K562 (cell line): ENCODE data around the gene KDM2A. TPM values are rescaled to one million over a fixed set of nuclear protein-coding genes. Genes with fewer than 3 reads are reported as not detected.

Experiments
- ATAC-seq: fragments of 200-7000 bp; cut with Tn5 transposase; 3 replicates; pipeline ENCODE4 v1.9.1; 2020; ENCODE audit warnings: moderate library complexity
- BruUV-seq: library from RNA; stranded (reverse); fragments of 400-500 nt; replicated peaks from 2 replicates; lab custom pipeline; 2021; lab: Mats Ljungman, UMichigan
- CTCF ChIA-PET: fragments of 300-600 bp; formaldehyde crosslinking; extraction: SDS; loops from one replicate; lab custom pipeline; 2021; ENCODE audit warnings: low intra/inter-chr PET ratio; lab: Yijun Ruan, JAX
- POLR2A ChIA-PET: fragments of 300-600, 350-650 bp; sonication (Branson Sonifier 250); formaldehyde crosslinking; extraction: SDS; loops from one replicate; lab custom pipeline; 2021; ENCODE audit warnings: antibody characterized with exemption, inconsistent platforms; lab: Yijun Ruan, JAX
- DNase-seq, 4 experiments: peaks; one replicate each; pipeline versions ENCODE4 v3.0.0 to v3.0.0-alpha.2; 2011 to 2018; ENCODE audit warnings: low spot score in 3 of 4, mixed read lengths in 3 of 4; ENCODE audit errors: extremely low read depth in 1 of 4
- FAIRE-seq: peaks from 2 replicates; lab custom pipeline; 2011; peaks lifted over from hg19 to GRCh38; lab: Jason Lieb, UNC
- H2AFZ ChIP-seq: 2 replicates; pipeline ENCODE4 v1.6.0; 2011; ENCODE audit warnings: low read depth, low read length, control low read depth, inconsistent platforms
- H3K27ac ChIP-seq: fragments of 200-600 bp; 3 replicates; pipeline ENCODE4 v1.8.0; 2011; ENCODE audit warnings: low read depth, mild to moderate bottlenecking, control low read depth, inconsistent platforms, low read length, moderate library complexity, mixed read lengths; ENCODE audit errors: extremely low read depth
- H3K27me3 ChIP-seq, 2 experiments: fragments of 300-600 bp in 1 of 2; 2 replicates in 1 of 2; 3 replicates in 1 of 2; pipeline versions ENCODE4 v1.6.0 to v1.8.0; 2011; ENCODE audit warnings: inconsistent platforms in 2 of 2, low read length in 2 of 2, mild to moderate bottlenecking in 1 of 2, mixed read lengths in 1 of 2, moderate library complexity in 1 of 2; ENCODE audit not compliant: control insufficient read depth in 2 of 2, insufficient read depth in 2 of 2
- H3K36me3 ChIP-seq: fragments of 300-600 bp; 3 replicates; pipeline ENCODE4 v1.8.0; 2011; ENCODE audit warnings: mild to moderate bottlenecking, low read length, inconsistent platforms; ENCODE audit not compliant: control insufficient read depth, insufficient read depth
- H3K4me1 ChIP-seq, 2 experiments: fragments of 200-600 bp in 1 of 2; replicated peaks in 1 of 2; 2 replicates in 1 of 2; 3 replicates in 1 of 2; pipeline versions ENCODE4 v1.5.1 to v1.8.0; 2011; ENCODE audit warnings: inconsistent platforms in 2 of 2, low read length in 2 of 2, mild to moderate bottlenecking in 1 of 2, mixed read lengths in 1 of 2, moderate library complexity in 1 of 2; ENCODE audit not compliant: control insufficient read depth in 2 of 2, insufficient read depth in 2 of 2
- H3K4me2 ChIP-seq: 2 replicates; pipeline ENCODE4 v1.6.1; 2011; ENCODE audit warnings: low read length, control low read depth, inconsistent platforms, mixed read lengths; ENCODE audit not compliant: insufficient read depth
- H3K4me3 ChIP-seq: fragments of 200-600 bp; sonication (generic), shearing (Covaris generic); 2 replicates; pipeline ENCODE4 v1.5.1; 2016; ENCODE audit warnings: control low read depth, inconsistent platforms
- H3K79me2 ChIP-seq: fragments of 200-600 bp; 3 replicates; pipeline ENCODE4 v1.8.0; 2011; ENCODE audit warnings: low read length, inconsistent platforms; ENCODE audit not compliant: control insufficient read depth, insufficient read depth
- H3K9ac ChIP-seq, 2 experiments: 2 replicates each; pipeline versions ENCODE4 v1.6.0 to v1.6.1; 2011; ENCODE audit warnings: low read depth in 2 of 2, low read length in 2 of 2, control low read depth in 1 of 2, inconsistent platforms in 1 of 2, mild to moderate bottlenecking in 1 of 2, mixed read lengths in 1 of 2; ENCODE audit not compliant: insufficient read depth in 1 of 2
- H3K9me1 ChIP-seq: one replicate; pipeline ENCODE4 v1.6.0; 2011; ENCODE audit warnings: inconsistent platforms, mild to moderate bottlenecking, low read length, moderate library complexity; ENCODE audit not compliant: control insufficient read depth, insufficient read depth
- H3K9me3 ChIP-seq: replicated peaks from 2 replicates; pipeline ENCODE4 v1.5.1; 2011; ENCODE audit warnings: low read depth, low read length, inconsistent platforms; ENCODE audit not compliant: control insufficient read depth, insufficient read depth
- H4K20me1 ChIP-seq: replicated peaks from 2 replicates; pipeline ENCODE4 v1.6.1; 2011; ENCODE audit warnings: low read length, inconsistent platforms, mixed read lengths; ENCODE audit not compliant: control insufficient read depth, insufficient read depth
- FOXP1 ChIP-seq: sonication (generic); formaldehyde crosslinking; IDR thresholded peaks from 2 replicates; pipeline ENCODE4 v1.8.0; 2022; ENCODE audit warnings: mild to moderate bottlenecking, missing genetic modification reagents
- KDM2B ChIP-seq: fragments of 250-450 bp; sonication (Bioruptor Pico); IDR thresholded peaks from 2 replicates; pipeline ENCODE4 v1.8.0; 2021; ENCODE audit warnings: mild to moderate bottlenecking, moderate library complexity
- L3MBTL2 ChIP-seq: fragments of 450-650 bp; IDR thresholded peaks from 2 replicates; pipeline ENCODE4 v1.6.1; 2016; ENCODE audit warnings: mild to moderate bottlenecking, moderate library complexity
- MCM5 ChIP-seq: fragments of 450-650 bp; IDR thresholded peaks from 2 replicates; pipeline ENCODE4 v1.6.1; 2016; ENCODE audit warnings: low read depth
- NCOA6 ChIP-seq: fragments of 450-650 bp; IDR thresholded peaks from 2 replicates; pipeline ENCODE4 v1.6.1; 2017; ENCODE audit warnings: mild to moderate bottlenecking
- POLR2AphosphoS5 ChIP-seq: IDR thresholded peaks from 2 replicates; pipeline ENCODE4 v1.6.1; 2011; ENCODE audit warnings: mild to moderate bottlenecking, low read depth, low read length, moderate library complexity; ENCODE audit not compliant: control insufficient read depth, insufficient read depth
- PRMT5 ChIP-seq: sonication (generic); formaldehyde crosslinking; IDR thresholded peaks from 2 replicates; pipeline ENCODE4 v1.5.0; 2020; ENCODE audit warnings: missing genetic modification reagents
- U2AF1 ChIP-seq: fragments of 200-400 bp; formaldehyde crosslinking; optimal IDR thresholded peaks from 2 replicates; pipeline ENCODE3; 2017; ENCODE audit warnings: mild to moderate bottlenecking, low read depth, low read length, moderate library complexity
- ZBTB17 ChIP-seq: fragments of 450-650 bp; formaldehyde crosslinking; IDR thresholded peaks from 2 replicates; pipeline ENCODE4 v1.4.0; 2020; ENCODE audit warnings: mild to moderate bottlenecking
- ZNF23 ChIP-seq: fragments of 250-450 bp; sonication (Bioruptor Pico); IDR thresholded peaks from 2 replicates; pipeline ENCODE4 v1.4.0; 2020; ENCODE audit warnings: mild to moderate bottlenecking
- ZNF316 ChIP-seq: fragments of 450-650 bp; IDR thresholded peaks from 2 replicates; pipeline ENCODE4 v1.6.1; 2016
- ZNF347 ChIP-seq: fragments of 450-650 bp; formaldehyde crosslinking; IDR thresholded peaks from 2 replicates; pipeline ENCODE4 v1.4.0; 2020; ENCODE audit warnings: low read depth, mild to moderate bottlenecking, moderate library complexity
- ZNF589 ChIP-seq: fragments of 200-800 bp; sonication (Bioruptor generic); IDR thresholded peaks from 2 replicates; pipeline ENCODE4 v1.6.1; 2016; ENCODE audit warnings: low read depth, missing genetic modification characterization, missing compliant biosample characterization
- ZNF717 ChIP-seq: fragments of 250-450 bp; sonication (Bioruptor Pico); IDR thresholded peaks from 2 replicates; pipeline ENCODE4 v1.5.0; 2021
- ZNF830 ChIP-seq: fragments of 250-450 bp; sonication (Bioruptor Pico); IDR thresholded peaks from 2 replicates; pipeline ENCODE4 v1.5.0; 2021; ENCODE audit warnings: mild to moderate bottlenecking
- WGBS: fragments of 100-300 bp; shearing (Covaris generic); methylation state at CpG from one replicate; pipeline ENCODE4 v1.1.6; 2016; ENCODE audit warnings: low coverage, mixed read lengths; ENCODE audit not compliant: insufficient coverage; ENCODE audit errors: missing lambda C conversion rate; 5-methylcytosine and 5-hydroxymethylcytosine counted together
- in situ Hi-C: fragments of 300-500 bp; cut with MboI; formaldehyde crosslinking; loops from 4 replicates; pipeline ENCODE4 v1.15.0; 2018; ENCODE audit warnings: inconsistent platforms, mixed read lengths
- intact Hi-C: fragments of 100-400 bp; cut with micrococcal nuclease; formaldehyde crosslinking; loops from 2 replicates; pipeline ENCODE4 v1.14.2; 2022
- polyA plus RNA-seq, 8 experiments: library from polyadenylated mRNA; depleted of rRNA in 4 of 8; stranded (reverse) in 5 of 8; unstranded in 3 of 8; fragments of >200 nt; fragmentation: Nextera tagmentation in 2 of 8; fragmentation: Illumina TruSeq in 1 of 8; extraction: Ambion mirVana in 2 of 8; extraction: Trizol in 1 of 8; gene quantifications; 2 replicates each; pipeline versions ENCODE4 v1.2.1 to v1.2.3, GENCODE V29; 2011 to 2014; ENCODE audit warnings: inconsistent platforms in 1 of 8, missing spikeins in 1 of 8
- total RNA-seq, 7 experiments: library from RNA; depleted of rRNA in 6 of 7; stranded (reverse); fragments of >200 nt in 6 of 7; fragmentation: Illumina TruSeq in 2 of 7; extraction: Trizol in 2 of 7; gene quantifications; 2 replicates each; pipeline versions ENCODE4 v1.2.1 to v1.2.3, GENCODE V29; 2011 to 2021; ENCODE audit warnings: low replicate concordance in 1 of 7
- TF ChIP-seq, protein P1 (sequence below), 2 experiments: IDR thresholded peaks in 1 of 2; conservative IDR thresholded peaks in 1 of 2; 2 replicates each; pipeline ENCODE4 v1.6.1; 2016; ENCODE audit warnings: low read depth in 2 of 2, mild to moderate bottlenecking in 1 of 2, missing compliant biosample characterization in 1 of 2, missing genetic modification characterization in 1 of 2, moderate library complexity in 1 of 2
- TF ChIP-seq, protein P2 (sequence below): fragments of 450-650 bp; formaldehyde crosslinking; IDR thresholded peaks from 2 replicates; pipeline ENCODE4 v1.4.0; 2022; ENCODE audit warnings: missing genetic modification characterization

The KDM2A gene
- total and polyA plus RNA-seq, 9 of the 15 experiments (the other 6 are each of a cell fraction or from before 2014, with no cell fraction given) = 5.0 to 39.3 (median 21.3) TPM

DNA sequence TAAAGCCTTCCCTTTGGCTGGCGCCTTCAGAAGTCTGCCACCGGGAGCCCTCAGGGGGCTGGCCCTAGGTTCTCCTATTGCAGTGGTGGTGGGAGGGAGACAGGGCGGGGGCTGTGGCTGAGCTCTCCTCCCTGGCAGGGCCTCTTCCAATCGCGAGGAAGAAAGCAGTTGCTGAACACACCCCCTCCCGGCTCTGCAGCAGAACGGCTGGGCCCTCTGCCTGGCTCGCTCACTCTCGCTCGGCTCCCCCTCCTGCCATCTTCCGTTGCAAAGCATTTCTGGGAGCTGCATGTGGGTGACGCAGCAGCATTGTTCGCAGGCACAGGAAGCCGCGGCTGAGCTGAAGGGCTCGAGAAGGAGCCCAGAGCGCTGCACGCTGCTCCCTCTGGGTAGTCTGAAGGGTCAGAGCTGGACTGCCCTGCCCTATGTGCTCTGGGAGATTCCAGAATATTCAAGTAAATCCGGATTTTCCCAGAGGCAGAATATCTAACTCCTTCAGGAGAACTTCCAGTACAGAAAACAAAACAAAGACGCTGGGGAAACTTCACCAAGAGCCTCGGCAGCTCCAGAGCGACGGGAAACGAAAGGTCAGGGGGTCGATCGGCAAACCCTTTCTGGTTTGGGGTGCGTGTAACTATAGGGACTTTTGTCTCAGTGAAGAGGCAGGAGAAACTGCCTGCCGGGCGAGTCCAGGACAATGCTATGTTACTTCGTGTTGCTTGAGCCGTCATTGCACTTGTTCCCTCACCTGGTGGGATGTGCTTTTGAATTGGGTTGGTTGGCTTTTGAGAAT is 120.9 kb downstream of the KDM2A start:
- no peaks in the 10 kb centered on the region for H3K9me1 ChIP-seq
- peak overlapping the region; percentile 94 to 99 for H3K9ac ChIP-seq
- FAIRE-seq (peak; percentile 98), ATAC-seq (peak; percentile 97), DNase-seq (peak; percentile 93 to 98 (median 95))
- ChIA-PET CTCF (no interaction called here), POLR2A (interaction anchor here (0.6 to 4.1 kb wide), 18 partner anchors 9 to 155 kb away, joined by 3 to 58 read pairs (median 4); partner anchors contain the start of gene GRK2)
- peak overlapping the region; percentile 85 for H3K4me3 ChIP-seq
- peak overlapping the region; percentile 94 for H3K27ac ChIP-seq
- H3K27me3 ChIP-seq = no peaks in the 10 kb centered on the region
- peaks cover 8 to 22% of the 10 kb centered on the region in 2 experiments for H3K4me1 ChIP-seq
- intact Hi-C loops (loop anchor here (2.0 kb wide), 1 partner anchor 119 kb away; no protein-coding TSS in a partner anchor), in situ Hi-C loops (no loop called here)
- peaks cover 34% of the 10 kb centered on the region for H3K36me3 ChIP-seq
- H4K20me1 ChIP-seq = peaks cover 15% of the 10 kb centered on the region
- H3K9me3 ChIP-seq = no peaks in the 10 kb centered on the region
- BruUV-seq = TSS peak; percentile 65
- H3K79me2 ChIP-seq = peaks cover 55% of the 10 kb centered on the region
- peak overlapping the region; percentile 89 for H3K4me2 ChIP-seq
- H2AFZ ChIP-seq = peak overlapping the region; percentile 80
- WGBS = 1% methylated on average over 26 of the region's 31 CpGs
- TF ChIP-seq NCOA6 (no peak), U2AF1 (no peak), ZNF347 (CRISPR knock-in tag) (no peak), ZNF316 (peak; percentile 89), ZNF830 (CRISPR knock-in tag) (no peak), PRMT5 (CRISPR knock-in tag) (no peak), ZBTB17 (peak; percentile 98), KDM2B (CRISPR knock-in tag) (no peak), ZNF23 (CRISPR knock-in tag) (no peak), ZNF717 (CRISPR knock-in tag) (no peak), L3MBTL2 (peak; percentile 28; the same call in 1 of the 2 replicates), MCM5 (no peak), POLR2AphosphoS5 (peak; percentile 96), FOXP1 (CRISPR knock-in tag) (peak; percentile 90; the same call in 1 of the 2 replicates), ZNF589 (CRISPR knock-in tag) (no peak)
- TF ChIP-seq, protein P1, sequence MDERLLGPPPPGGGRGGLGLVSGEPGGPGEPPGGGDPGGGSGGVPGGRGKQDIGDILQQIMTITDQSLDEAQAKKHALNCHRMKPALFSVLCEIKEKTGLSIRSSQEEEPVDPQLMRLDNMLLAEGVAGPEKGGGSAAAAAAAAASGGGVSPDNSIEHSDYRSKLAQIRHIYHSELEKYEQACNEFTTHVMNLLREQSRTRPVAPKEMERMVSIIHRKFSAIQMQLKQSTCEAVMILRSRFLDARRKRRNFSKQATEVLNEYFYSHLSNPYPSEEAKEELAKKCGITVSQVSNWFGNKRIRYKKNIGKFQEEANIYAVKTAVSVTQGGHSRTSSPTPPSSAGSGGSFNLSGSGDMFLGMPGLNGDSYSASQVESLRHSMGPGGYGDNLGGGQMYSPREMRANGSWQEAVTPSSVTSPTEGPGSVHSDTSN (CRISPR knock-in tag; IDR thresholded peaks at IDR 0.05; ENCODE audit: low read depth) = no peak
- TF ChIP-seq, protein P1 (tag; conservative IDR thresholded peaks at IDR 0.05; ENCODE audit: low read depth) = no peak
- TF ChIP-seq, protein P2, sequence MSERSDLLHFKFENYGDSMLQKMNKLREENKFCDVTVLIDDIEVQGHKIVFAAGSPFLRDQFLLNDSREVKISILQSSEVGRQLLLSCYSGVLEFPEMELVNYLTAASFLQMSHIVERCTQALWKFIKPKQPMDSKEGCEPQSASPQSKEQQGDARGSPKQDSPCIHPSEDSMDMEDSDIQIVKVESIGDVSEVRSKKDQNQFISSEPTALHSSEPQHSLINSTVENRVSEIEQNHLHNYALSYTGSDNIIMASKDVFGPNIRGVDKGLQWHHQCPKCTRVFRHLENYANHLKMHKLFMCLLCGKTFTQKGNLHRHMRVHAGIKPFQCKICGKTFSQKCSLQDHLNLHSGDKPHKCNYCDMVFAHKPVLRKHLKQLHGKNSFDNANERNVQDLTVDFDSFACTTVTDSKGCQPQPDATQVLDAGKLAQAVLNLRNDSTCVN (CRISPR knock-in tag) = no peak
